NCI-H510A treated with DMSO at 0.1 percent for 48 hours (cell line): ENCODE results near the gene SOS1.
A peak's percentile ranks its signal among the peaks of the same experiment; 100 is the strongest.
"Not testable (repeated sequence)": the region's sequence is repeated elsewhere in the genome, so short reads cannot be mapped to it uniquely, and the experiment has no call there.

Experiments
- DNase-seq: peaks from one replicate; lab custom pipeline; 2025; lab: John Stamatoyannopoulos, UW

Gene SOS1

DNA sequence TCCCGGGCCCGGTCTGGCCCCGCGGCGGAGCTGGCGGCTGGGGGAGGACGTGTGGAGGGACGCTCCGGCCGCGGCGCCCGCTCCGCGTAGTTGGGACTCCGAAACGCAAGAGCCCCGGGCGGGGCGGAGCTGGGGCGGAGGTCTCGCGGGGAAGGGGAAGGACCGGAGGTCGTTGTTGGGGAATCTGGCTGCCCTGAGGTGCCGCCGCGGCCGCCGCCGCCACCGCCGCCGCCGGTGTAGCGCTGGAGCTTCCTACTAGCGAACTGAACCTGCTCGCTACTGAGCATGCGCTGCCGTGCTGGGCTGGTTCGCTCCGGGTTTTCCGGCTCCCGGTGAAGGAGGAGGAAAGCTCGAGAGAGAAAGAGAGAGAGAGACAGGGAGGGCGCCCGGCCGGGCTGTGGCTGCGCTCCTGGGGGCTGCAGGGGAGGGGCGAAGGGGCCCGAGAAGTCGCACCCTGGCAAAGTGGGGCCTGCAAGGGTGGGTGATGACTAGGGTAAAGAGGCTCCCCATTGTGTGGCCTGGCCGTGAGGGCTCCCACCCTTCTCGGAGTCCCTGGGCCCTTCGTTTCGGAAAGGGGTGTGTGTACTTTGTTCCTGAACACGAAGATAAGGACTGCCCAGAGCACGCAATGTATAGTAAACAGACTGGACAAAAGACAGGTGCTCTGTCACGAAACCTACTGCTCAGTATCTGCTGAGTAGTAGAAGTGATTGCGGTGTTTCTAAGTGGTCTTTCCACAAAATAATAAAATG lies at the start of gene SOS1:
SOS1 (minus strand) TSS at position 281 of the 752 bp plus-strand sequence. CDS start 629 bp downstream, outside the sequence.
- peak; percentile 92 for DNase-seq

DNA sequence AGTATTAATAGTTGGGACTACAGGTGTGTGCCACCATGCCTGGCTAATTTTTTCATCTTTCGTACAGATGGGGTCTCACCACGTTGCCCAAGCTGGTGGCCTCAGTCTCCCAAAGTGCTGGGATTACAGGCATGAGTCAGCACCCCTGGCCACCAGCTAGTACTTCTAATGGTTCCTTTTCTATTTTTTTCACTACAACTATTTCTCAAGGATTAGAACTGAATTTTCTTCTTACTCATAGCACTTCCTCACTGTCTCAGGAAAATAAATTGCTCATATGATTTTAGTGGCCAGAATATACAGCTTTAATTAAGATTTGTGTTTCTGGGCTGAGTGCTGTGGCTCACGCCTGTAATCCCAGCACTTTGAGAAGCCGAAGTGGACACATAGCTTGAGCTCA lies 43.2 kb upstream of the SOS1 start:
- no peak for DNase-seq

DNA sequence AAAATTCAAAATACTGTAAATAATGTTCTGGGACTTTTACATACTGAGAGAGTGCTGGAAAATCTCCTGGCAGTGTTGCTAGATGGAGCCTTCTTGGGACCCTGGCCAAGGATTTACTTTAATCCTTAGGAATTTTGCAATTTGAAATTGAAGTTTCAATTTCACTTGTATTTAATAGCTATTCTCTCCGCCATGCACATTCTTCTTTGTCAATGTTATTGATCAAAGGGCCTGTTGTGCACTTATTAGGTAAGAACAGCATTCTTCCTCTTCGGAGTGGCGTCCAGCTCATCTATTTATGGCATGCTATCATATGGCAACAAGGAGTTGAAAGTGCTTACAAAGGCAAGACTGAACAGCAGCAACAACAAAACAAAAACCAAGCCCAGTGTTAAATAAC lies 40.1 kb upstream of the SOS1 start:
- DNase-seq, result no peak

DNA sequence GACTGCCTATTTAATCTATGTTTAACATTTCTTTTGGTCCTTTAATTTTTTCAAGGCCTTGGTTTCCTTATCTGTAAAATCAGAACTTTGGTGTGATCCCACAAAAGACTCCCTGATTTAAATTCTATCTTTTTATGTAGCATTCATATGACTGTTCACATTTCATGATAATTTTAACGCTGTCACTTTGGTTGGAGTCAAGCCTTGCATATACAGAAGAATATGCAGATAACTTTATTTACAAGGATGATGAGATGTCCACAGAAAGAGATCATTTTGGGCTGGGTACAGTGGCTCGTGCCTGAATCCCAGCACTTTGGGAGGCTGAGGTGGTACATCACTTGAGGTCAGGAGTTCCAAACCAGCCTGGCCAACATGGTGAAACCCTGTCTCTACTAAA lies 38.4 kb upstream of the SOS1 start:
- DNase-seq, result no peak

DNA sequence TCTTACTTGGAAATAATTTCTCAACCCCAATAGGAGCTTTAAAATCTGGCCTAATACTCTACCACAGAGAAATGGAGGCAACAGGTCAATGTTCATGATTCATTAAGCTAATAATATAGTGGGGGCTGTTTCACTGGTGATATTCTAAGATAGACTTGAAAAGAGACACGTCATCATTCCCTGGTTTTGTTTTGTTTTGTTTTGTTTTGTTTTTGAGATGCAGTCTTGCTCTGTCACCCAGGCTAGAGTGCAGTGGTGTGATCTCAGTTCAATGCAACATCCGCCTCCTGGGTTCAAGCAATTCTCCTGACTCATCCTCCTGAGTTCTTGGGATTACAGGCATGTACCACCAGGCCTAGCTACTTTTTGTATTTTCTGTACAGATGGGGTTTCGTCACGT lies 37.5 kb upstream of the SOS1 start:
- DNase-seq, result no peak

DNA sequence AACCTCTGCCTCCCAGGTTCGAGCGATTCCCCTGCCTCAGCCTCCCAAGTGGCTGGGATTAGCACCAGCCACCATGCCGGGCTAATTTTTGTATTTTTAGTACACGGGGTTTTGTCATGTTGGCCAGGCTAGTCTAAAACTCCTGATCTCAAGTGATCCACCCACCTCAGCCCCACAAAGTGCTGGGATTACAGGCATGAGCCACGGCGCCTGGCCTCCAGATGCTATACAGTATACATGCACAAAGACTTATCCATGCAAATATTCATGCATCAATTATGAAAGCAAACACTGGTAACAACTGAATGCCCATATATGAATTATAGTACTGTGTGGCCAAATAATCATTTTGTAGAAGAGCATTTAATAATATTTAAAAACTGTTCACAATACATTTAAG lies 36.0 kb upstream of the SOS1 start:
- DNase-seq, result no peak

DNA sequence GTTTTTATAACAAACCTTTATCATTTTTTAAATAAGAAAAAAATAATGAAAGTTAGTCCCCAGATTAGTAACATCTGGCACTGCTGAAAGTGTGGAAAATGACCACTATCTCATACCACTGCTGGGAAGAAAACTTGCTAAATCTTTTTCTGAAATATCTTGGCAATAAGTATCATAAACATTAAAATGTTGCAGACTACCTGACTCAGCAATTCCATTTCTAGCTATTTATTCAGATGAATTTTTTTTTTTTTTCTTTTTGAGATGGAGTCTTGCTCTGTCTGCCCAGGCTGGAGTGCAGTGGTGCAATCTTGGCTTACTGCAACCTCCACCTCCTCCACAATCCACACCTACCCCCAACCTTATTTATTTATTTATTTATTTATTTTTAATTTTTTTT lies 35.3 kb upstream of the SOS1 start:
- no peak for DNase-seq

DNA sequence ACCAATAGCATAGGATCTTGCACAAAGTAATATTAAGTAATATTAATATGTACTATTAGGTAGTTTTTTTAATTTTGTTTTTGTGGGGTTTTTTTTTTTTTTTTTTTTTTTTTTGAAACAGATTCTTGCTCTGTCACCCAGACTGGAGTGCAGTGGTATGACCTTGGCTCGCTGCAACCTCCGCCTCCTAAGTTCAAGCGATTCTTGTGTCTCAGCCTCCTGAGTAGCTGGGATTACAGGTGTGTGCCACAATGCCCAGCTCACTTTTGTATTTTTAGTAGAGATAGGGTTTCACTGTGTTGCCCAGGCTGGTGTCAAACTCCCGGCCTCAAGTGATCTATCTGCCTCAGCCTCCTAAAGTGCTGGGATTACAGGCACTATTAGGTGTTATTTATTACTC lies 34.7 kb upstream of the SOS1 start:
- DNase-seq, result not testable (repeated sequence)

DNA sequence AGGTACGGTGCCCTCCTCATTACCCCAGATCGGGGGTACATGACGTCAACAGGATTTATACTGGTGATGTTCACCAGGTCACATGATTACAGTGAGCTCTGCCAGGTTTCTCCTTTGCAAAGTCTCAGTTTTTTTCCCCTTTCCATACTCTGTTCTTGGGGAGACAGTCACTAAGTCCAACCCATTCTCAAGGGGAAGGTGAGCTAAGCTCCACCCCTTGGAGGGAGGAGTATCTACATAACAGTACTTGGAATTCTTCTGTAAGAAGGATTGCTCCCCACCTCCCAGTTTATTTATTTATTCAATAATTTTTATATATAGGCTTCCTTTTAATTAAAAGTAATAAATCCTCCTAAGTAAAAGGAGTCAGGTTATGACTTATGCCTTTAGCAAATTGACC lies 34.1 kb upstream of the SOS1 start:
- no peak for DNase-seq

DNA sequence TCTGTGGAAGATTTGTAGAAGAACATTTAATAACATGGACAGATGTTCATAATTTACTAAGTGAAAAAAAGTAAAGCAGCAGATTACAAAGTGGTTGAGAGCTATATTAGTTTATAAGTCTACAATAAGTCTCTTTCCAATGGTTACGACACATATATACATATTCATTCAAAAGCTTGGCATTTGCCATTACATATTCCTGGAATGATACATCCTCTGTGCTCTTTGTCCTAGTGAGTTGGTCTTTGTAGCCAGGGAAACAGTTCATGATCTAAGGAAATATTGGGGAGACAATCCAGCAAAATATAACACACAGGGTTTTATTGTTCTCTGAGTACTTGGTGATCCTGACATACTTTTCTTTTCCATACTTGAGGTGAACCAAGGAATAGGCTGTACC lies 32.5 kb upstream of the SOS1 start:
- no peak for DNase-seq

DNA sequence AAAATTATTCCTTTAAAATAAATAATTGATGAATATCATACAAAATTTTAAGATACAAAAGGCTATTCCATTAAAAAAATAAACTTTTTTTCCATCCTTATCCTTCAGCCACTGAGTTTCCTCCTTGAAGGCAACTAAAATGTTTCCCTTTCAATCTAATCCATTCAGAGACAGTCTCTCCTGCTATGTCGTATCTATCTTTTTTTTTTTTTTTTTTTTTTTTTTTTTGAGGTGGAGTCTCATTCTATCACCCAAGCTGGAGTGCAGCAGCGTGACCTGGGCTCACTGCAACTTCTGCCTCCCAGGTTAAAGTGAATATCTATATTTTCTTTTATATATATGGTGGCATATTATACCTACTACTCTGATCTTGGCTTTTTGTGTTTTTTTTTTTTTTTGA lies 31.7 kb upstream of the SOS1 start:
- no peak for DNase-seq

DNA sequence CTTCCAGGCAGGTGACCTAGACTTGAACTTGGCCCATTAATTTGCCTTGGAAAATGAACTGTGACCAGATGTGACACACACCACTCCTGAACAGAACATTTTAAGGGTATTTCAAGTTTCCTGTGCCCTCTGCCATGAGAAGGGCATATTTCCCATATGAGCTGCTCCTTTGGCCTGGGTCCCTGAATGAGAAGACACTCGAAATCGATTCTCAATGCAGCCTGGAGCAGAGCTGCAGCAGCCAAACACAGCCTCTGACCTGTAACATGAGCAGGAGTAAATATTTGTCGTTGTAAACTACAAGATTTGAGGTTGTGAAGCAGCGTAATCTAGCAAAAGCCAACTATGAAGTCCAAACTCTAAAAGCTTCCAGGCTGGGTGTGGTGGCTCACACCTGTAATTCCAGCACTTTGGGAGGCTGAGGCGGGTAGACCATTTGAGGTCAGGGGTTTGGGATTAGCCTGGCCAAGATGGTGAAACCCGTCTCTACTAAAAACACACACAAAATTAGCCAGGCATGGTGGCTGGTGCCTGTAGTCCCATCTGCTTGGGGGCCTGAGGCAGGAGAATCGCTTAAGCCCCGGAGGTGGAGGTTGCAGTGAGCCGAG lies 30.1 kb upstream of the SOS1 start:
- no peak for DNase-seq

DNA sequence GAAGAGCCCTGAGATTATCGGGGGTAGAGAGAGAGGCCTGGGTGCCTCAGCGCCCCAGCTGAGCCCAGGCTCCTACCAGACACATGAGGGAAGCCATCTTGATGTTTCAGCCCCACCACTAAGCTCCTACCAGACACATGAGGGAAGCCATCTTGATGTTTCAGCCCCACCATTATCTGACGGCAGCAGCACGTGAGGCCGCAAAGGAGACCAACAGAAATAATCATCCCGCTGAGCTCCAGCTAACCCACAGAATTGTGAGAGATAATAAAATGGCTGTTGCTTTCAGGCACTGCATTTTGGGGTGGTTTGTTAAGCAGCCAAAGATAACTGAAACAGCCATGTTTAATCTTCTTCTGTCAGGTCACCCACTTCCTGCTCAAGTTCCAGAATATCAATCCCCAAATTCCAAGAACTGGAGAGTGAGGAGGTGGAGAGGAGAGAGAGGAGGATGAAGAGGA lies 29.3 kb upstream of the SOS1 start:
- no peak for DNase-seq

DNA sequence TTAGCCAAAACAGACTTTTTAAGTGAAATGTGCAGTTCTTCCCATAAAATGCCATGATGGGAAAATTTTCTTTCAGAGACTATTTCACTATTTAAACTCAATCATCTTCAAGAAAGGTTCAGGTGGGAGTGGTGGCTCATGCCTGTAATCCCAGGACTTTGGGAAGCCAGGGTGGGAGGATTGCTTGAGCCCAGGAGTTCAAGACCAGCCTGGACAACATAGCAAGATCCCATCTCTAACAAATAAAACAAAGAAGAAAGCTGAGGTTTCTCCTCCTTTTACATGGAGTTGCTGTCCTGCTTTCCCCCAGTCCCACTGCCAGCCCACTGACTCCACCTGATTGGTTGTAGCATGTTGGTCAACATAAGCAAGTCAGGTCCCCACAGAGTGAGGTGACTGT lies 25.8 kb upstream of the SOS1 start:
- DNase-seq, result no peak

DNA sequence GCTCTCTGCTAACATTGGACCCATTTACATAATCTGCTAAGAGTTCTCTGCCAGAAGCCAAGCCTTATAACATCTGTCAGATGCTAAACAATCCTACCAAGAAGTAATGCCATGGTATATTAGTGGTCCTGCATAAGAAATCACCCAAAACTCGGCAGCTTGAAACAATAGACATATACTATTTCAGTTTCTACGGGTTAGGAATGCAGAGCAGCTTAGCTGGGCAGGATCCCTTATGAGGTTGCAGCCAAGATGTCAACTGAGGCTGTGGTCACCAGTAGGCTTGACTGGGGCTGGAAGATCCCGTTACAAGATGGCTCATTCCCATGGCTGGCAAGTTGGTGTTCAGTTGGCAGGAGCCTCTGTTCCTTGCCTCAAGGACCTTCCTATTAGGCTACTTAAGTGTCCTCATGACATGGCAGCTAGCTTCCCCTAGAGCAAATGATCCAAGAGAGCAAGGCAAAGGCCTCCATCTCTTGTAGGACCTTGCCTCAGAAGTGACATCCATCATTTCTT lies 25.1 kb upstream of the SOS1 start:
- DNase-seq, result no peak

DNA sequence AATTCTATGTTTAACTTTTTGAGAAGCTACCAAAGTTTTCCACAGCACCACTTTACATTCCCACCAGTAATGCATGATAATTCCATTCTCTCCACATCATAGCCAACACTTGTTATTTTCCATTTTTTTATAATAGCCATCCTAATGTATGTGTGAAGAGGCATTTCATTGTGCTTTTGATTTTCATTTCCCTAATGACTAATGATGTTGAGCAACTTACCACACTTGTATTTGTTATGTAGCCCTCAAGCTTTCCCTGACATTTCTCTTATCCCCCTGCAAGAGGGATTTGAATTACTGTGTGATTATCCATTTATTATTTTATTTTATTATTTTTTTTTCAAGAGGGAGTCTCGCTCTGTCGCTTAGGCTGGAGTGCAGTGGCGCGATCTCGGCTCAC lies 23.6 kb upstream of the SOS1 start:
- DNase-seq, result no peak

DNA sequence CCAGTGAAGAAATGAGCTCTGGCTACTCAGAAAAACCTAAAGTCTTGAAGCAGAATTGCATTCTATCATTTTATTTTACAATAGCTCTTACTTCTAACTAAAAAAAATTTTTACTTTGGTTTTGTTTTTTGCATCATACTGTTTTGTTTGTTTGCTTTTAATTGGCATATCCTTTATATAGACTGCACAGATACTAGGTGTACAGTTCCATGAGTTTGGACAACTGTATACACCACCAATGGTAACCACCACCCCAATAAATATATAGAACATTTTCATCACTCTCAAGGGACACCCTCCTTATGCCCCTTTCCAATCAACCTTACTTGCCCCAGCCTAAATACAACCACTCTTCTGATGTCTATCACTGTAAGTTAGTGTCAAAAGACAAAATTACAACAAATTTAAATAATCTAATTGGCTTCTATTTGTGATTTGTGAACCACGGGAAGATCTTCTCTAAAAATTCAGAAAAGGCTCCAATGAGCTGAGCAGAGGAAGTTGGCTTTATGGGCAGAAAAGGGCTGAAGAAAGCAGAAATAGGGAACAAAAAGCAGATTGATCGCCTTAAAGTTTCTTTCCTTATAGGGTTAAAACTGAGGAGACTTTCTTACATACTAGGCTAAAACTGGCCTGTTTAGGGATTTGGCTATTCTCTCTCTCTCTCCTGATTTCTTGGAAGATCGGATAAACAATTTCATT lies 22.2 kb upstream of the SOS1 start:
- DNase-seq, result no peak

DNA sequence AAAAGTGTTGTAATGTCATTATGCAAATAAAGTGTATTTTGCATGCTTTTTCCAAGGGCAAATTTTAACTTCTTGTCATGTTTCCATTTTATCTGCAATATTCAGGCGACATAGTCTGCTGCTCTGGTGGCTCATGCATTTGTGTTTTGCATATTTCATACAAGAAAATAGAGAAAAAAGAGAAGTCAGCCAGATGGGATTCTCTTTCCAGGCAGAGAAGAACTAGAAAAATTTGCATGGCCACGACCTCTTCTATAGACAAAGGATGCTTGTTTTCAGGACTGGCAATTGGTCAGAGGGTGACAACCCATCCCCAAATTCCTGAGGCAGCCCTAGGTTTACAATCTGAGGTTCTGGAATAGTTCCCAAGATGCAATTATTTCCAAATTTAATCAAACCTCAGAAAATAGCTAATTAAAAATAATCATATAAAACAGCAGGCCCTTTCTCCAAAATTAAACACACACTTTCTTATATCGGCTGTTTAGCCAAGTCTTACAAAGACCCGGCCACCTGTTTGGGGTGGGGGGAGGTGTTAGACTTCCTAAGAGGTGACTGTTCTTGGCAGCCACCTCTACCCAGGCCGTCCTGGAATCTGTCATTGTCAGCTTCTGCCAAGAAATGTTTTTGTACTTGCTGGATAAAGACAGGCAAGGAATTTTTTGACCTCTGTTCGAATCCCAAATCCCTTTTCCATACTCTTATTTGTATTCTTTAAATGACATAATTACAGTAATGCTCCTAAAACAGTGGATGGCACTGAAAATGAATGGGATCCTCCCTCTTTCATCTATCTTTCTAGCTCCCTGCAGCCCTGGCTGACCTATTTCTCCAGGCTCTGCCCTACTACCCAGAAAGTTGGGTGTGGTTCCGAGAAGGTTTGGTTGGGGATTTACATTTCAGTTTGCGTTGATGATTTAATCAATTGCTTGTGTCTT lies 20.8 kb upstream of the SOS1 start:
- DNase-seq, result no peak

DNA sequence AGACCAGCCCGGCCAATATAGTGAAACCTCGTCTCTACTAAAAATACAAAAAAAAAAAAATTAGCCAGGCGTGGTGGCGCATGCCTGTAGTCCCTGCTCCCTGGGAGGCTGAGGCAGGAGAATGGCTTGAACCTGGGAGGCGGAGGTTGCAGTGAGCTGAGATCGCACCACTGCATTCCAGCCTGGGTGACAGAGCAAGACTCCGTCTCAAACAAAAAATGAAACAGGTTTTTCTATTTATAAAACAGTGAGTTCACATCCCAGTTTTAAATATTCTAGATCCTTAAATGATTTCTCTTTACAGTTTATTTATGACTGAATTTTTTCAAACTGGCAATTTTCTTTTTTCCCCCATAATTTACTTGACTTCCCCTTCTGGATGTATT lies 20.1 kb upstream of the SOS1 start:
- not testable (repeated sequence) for DNase-seq

DNA sequence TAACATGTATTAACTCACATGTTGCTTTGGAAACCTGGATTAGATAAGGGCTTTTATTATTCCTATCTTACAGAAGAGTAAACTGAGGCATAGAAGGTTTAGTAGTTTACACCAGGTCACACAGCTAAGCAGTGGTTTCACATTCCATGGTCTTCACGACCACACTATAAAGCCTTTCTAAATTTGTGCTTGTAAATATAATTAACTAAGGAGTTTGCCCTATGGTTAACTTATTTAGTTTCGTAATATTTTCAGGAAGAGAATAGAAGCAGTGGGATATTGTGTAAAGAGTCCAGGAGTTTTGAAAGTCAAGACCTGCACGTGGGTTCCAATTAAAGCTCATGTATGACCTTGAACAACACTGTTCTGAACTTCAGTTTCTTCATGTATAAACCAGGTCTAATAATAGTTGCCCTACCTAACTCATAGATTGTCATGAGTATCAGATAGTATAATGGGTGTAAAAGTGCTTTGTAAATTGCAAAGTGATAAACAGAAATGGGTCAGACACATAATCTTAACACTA lies 19.5 kb upstream of the SOS1 start:
- no peak for DNase-seq

DNA sequence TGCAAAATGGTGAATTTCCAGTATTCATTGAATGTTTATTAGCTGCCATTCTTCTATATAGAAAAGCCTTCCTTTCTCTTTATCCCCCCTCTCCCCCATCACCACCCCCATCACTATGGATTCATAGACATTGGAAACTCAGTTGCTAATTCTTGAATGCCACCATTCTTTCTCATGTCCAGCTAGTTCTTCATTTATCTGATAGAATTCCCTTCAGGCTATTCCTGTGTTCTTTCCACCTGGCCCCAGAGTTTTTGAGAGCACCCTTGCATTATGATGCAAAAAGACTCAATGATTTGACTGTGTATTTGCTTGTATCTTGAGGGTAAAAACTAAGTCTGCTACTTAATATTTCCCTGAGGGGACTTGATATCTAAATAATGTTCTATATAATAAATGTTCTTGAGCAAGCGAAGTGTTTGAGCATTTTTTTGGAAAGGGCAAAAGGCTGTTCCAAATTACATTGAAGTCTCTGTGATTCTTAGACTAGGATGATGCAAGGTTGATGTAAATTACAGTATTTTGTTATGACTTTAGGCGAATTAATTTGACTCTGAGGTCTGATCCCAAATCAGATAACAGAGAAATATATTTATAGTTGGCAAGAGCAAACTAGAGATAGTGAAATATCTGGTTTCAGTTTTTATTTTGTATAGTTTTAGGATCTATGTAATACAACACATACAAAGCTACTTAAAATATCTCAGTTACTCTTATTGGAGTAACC lies 18.8 kb upstream of the SOS1 start:
- DNase-seq, result no peak
